A549 treated with ZK216348 at 1 μM for 4 hours (cell line): ENCODE data around the gene AQP4. TPM values are rescaled to one million over a fixed set of nuclear protein-coding genes. Genes with fewer than 3 reads are reported as not detected.

Experiments used
- total RNA-seq: library from RNA; stranded (reverse); fragments of 200-300 nt; extraction: Qiagen RNA extraction; gene quantifications from 5 replicates; pipeline ENCODE4 v1.2.3, GENCODE V29; 2022; ENCODE audit warnings: low read depth

AQP4 gene, protein sequence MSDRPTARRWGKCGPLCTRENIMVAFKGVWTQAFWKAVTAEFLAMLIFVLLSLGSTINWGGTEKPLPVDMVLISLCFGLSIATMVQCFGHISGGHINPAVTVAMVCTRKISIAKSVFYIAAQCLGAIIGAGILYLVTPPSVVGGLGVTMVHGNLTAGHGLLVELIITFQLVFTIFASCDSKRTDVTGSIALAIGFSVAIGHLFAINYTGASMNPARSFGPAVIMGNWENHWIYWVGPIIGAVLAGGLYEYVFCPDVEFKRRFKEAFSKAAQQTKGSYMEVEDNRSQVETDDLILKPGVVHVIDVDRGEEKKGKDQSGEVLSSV
- total RNA-seq: not detected in 5 replicates

DNA sequence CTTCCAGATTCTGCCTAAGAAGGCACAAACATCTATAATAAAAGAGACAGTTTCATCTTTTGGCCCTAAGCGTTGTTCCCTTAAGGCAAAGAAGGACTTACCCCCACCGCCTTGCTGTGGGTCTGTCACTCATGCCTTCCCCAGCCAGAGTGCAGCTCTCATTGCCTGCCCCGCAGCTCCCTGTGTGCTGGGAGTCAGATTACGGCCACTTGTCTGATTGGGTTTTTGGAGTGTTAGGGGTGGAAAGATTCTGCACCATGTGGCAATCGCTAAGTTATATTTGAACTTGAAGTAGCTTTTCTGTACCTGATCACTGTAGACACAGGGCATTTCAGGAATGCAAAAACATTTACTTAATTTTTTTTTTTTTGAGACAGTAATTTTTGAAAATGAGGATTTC, at the start of gene AQP4:
Gene AQP4 (minus strand): TSS at position 151 of the 400 bp plus-strand sequence. CDS start 18 bp downstream, at position 133.

